GM18909 (cell line): ENCODE measurements around the gene RNF182.
"Not testable (repeated sequence)": the region's sequence is repeated elsewhere in the genome, so short reads cannot be mapped to it uniquely, and the experiment has no call there.

Experiments
- ATAC-seq: cut with Tn5 transposase; IDR thresholded peaks from one replicate; pipeline ENCODE4 v1.9.1; 2021; ENCODE audit warnings: mild to moderate bottlenecking; ENCODE audit not compliant: unreplicated experiment, poor library complexity

Gene RNF182

DNA sequence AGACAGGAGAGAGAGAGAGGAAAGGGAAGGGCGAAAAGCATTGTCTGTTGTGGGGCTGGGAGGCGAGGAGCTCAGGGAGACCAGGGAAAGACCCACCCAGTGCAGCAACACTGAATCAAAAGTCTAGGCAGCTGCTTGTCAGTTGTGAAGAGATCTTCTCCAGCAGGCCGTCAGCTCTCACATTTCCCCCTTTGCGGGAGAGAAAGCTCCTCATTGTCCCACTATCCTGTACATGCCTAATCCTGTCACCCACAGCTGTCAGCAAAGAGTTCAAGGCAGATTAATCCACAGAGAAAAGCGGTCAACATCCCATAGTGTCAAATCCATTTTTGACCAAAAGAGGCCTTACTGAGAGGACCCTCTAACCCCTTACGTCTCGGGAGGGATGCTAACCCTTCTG lies 27.3 kb downstream of the RNF182 start:
- ATAC-seq = no peak

DNA sequence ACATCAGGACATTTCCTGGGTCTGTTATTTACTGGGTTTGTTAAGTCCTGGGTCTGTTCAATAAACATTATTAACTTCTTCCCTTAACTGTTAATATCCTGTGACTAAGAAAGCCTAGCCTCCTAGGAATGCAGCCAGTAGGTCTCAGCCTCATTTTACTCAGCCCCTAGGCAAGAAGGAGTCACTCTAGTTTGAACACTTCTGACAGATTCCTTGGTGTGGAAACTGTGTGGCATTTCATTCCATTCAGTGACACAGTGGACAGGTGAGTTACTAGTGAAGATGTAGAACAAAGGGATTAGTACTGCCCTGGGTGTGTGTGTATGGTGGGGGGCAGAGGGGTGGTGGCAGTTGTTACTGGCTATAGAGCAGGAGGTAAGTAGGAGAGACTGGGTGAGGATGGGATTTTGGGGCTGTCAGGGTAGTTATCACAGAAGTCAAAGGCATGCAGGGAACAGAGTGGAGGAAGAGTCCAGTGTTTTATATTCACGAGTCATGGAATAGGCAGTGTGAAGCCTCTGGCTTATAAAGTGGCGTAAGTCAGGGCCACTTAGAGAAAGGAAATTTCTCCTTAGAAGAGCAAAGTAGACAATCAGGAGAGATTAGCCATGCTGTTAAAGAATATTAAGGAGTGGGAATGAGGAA lies 28.4 kb downstream of the RNF182 start:
- ATAC-seq = no peak

DNA sequence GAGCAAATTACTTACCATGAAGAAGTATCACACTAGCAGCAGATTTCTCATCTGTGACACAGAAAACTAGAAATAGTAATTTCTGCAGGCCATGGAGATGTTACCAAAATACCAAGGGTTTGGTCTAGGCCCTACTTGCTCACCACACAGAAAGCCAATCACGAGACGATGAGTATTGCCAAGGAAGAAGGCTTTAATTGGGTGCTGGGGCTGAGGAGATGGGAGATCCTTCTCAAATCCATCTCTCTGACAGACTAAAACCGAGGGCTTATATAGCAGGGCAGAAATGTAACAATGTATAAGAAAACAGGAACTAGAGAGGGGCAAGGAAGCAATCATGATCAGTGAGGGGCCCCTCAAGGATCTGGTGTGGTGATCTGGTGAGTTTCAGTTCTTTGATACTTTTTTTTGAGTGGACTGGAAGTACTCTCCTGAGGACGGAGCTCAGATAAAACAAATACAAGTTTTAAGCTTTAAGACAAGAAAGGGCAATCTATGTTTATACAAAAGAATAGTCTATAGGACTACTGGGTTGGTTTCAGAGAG lies 40.9 kb downstream of the RNF182 start:
- ATAC-seq = no peak

DNA sequence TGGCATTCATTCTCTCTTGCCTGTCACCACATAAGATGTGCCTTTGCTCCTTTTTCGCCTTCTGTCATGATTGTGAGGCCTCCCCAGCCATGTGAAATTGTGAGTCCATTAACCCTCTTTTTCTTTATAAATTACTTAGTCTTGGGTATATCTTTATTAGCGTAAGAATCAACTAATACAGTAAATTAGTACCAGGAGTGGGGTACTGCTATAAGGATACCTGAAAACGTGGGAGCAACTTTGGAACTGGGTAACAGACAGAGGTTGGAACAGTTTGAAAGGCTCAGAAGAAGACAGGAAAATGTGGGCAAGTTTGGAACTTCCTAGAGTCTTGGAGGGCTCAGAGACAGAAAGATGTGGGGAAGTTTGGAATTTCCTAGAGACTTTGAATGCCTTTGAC lies 46.6 kb downstream of the RNF182 start:
- ATAC-seq = no peak

DNA sequence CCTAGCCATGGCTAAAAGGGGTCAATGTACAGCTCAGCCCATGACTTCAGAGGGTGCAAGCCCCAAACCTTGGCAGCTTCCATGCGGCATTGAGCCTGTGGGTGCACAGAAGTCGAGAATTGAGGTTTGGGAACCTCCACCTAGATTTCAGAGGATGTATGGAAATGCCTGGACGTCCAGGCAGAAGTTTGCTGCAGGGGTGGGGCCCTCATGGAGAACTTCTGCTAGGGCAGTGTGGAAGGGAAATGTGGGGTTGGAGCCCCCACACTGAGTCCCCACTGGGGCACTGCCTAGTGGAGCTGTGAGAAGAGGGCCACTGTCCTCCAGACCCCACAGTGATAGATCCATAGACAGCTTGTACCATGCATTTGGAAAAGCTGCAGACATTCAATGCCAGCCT lies 47.9 kb downstream of the RNF182 start:
- not testable (repeated sequence) for ATAC-seq

DNA sequence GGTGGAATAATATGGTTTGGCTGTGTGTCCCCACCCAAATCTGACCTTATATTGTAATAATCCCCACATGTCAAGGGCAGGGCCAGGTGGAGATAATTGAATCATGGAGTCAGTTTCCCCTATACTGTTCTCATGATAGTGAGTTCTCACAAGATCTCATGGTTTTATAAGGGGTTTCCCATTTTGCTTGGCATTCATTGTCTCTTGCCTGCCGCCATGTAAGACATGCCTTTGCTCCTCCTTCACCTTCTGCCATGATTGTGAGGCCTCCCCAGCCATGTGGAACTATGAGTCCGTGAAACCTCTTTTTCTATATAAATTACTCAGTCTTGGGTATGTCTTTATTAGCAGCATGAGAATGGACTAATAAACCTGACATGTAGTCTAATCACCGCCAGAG lies 48.7 kb downstream of the RNF182 start:
- ATAC-seq = not testable (repeated sequence)

DNA sequence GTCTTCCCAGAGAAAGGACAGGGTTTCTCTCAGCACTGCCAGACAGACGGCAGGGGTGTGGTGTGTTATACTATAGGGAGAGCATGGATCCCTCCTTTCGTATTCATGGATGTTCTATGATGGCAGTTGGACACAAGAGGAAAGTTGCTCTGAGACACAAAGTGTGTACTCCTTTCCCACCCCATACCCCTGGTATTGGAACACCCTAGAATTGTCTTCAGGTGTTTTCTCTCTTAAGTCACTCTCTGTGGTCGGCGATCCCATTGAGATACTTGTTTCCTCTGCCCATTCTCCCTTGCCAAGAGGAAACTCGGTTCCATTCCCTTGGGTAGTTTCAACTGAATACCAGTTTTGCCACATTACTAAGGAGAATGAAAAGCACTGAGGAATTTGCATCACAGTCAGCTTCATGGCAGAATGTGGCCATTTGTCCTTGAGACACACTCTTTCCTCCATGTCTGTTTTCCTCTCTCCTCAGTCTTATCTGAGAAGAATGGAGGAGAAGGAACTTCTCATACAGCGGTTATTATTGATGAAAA lies 53.4 kb downstream of the RNF182 start:
- ATAC-seq = no peak

DNA sequence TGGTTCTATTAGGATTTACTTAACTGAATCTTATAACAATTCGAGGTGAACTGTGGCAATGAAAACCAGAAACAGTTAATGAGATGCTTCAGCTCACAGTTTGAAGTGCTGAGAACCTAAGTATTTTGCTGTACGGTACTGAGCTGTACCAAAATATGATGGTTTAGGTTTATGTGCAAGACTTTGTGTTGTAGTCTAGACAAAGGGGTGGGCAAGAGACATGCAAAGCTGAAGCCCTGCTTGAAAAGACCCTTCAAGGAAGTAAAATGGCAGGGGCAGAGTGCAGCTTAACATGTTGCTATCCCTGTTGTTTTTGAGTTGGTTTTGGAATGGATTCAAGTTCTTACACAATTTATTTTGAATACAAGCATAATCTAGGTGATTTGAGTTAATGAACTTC lies 54.0 kb downstream of the RNF182 start:
- no peak for ATAC-seq

DNA sequence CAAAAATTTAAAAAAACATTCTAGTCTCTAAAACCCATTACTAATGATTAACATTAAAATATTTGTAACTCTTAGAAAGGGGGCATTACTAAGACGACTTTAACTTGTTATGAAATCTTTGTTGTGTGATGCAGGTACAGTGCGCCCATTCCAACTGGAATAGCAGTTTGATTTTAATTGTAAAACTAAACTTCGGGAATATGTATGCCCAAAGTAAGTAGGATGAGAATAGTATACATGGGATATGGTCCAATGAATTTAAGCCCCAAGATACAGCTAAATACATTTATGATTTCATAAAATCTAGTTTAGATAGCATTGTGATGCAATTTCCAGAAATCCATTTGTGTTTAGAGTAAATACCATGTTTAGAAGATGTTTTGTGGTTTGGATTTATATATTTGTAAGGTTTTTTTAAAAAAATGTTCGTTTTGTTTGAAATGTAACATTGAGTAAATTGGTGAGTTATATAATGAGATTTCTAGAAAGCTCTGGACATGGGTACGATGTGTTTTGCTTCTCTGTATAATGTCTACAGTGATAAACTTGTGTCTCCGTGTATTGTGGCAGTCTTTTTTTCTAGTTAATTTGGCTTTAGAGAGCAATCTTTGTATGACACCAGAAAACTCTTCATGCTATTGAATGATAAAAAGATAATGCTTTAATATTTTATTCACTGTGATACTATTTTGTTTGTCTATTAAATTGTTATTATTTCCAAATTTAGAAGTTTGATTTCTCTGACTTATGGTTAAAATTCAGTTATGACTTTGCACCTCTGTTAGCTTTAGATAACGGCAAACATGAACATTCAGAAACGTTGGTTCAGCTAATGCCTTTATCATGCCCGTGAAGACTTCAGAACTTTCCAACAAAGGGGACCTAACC lies 54.8 kb downstream of the RNF182 start:
- no peak for ATAC-seq

DNA sequence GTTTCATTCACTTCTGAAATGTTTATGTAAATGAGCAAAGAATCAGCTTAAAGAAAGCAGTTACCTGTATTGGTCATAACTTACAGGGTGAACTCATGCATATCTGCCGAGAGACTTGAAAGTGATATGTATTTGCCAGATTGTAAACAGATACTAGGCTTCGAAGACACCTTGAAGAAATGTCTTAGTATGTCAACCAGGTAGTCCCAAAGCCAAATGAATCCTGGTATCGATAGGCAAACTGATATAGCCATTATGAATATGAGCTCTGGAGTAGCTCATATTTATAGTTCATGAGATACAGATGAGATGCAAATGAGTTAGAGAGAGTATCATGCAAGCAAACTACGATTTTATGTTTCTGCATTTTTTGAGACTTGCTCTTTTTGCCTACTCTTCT lies 55.8 kb downstream of the RNF182 start:
- ATAC-seq = no peak

DNA sequence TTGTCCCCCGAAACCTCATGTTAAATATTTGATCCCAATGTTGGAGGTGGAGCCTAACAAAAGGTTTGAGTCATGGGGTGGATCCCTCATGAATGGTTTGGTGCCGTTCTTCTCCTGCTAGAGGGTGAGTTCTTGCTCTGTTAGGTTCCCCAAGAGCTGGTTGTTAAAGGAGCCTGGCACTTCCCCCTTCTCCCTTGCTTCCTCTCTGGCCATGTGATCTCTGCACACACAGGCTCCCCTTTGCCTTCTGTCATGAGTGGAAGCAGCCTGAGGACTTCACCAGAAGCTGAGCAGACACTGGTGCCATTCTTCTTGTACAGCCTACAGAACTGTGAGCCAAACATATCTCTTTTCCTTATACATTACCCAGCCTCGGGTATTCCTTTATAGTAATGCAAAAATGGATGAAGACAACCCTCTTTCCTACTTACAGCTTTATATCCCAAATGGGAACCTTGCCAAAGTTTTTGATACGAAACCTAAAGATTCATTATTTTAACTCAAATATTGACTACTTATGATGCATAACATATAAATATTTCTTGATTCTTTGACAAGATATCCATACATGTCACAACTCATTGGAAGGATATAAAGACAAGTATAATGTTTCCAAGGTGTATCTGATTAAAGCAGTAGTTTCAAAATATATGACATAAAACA lies 61.0 kb downstream of the RNF182 start:
- no peak for ATAC-seq

DNA sequence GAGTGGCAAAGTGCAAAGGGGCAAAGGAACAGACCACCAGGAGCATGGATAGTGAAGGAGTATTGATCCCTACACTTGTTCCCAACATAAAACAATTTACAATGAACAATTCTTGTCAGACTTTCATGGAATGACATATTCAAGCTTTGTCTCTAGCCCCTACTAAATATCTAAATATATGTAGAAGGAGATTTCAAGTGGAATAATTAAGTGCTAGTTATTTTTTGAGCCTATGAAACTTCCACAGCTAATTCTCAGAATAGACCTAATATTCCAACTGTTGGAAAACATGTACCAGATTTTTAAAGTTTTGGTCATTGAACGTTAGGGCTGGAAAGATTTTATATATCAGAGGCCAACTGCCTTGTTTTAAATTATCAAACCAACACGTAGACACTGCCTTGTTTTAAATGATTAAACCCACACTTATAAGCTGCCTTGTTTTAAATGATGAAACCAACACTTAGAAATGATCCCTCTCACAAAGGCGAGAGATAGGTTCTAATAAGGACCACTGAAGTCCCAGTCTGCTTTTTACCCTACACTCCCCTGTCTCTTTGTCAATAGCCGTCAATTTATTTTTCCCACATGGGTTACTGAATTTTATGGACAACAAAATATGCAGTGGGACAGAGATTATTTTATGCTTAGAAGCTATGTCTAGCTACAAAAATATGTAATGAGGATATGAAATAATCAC lies 62.1 kb downstream of the RNF182 start:
- ATAC-seq = no peak

DNA sequence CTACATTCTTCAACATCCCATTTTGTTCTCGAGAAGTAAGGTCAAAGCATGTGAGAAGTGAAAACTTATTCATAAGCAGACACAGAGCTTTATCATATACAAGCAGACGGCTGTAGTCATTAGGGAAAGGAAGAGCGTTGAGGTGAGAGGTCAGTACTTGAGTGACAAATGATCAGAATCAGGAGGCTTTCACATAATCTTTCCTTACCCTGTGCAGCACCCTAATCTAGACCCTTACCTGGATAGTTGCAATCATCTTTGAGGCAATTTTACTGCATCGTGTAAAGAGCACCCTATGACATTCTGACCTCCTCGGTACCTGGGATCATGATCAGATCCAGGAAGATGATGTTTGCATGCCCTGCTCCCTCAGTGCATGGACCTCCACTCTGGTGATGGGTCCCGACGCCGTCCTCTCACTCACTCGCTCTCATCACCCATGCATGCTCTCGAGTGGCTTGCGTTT lies 62.7 kb downstream of the RNF182 start:
- ATAC-seq = no peak

DNA sequence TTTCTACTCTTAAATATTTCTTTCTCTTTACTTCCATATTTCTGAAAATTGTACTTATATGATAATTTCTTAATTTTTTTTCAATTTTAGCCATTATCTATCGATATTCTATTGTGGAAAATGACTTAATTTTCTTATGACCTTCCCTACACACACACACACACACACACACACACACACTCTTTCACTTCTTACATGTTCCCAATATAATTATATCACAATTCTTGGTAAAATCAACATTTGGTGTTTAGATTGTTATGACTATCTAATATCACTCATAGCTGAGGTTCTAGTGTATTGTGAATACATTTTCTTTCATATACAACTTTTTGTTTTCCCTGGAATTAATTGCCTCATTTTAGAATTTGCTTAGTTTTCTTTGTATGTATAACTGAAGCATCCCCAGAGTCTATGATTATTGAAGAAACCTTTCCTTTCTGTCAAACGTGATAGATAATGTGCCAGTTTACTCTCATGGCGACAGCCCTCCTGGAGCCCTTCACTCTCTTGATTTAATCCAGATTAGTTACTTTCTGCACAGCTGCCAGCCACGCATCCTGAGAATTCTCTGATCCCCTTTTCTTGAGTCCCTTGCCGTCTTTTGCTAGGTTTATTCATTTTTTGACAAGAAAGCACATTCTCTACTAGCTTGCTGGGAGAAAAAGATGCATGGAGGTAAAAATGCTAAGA lies 63.4 kb downstream of the RNF182 start:
- no peak for ATAC-seq

DNA sequence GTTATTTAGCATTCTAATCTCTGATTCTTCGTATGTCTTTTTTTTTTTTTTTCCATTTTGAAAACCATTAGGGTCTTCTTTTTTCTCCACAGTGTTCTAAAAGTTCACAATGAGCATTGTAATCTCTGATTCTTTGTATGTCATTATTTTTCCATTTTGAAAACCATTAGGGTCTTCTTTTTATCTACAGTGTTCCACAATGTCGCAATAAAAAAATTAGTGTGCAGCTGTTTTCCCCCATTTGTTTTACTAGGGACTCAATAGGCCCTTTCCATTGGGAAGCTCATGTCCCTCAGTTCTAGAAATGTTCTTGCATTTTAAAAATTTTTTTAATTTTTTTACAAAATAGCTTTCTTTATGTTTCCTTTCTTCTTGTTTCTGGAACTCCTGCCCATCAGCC lies 64.2 kb downstream of the RNF182 start:
- ATAC-seq = no peak

DNA sequence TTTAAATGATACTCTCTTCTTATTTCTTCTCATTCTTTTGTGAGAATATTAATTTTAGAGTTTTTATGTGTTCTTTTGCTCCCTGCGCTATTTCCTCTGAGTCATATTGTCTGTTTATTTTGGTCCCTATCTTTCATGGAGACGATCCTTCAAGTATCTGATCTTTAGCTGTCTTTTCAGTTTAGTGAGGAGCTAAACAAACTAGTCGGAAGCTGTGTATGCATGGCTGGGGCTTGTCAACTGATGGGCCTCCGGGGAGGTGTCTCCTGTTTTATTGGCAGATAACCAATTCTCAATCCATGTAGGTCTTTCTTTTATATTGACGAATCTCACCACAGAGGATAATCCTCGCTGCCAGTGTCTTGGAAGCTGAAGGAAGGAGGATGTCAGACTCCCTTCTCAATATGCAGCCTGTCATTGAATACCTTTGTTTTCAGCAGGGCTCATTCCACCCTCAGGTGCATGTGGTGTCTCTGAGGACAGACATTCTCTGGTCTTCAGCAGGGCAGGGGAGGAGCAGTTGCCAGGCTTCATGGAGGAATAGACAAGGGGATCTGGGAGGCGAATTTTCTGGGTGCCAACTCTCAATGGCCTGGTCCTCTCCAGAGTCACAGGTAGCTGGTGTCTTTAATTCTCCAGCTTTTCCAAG lies 64.9 kb downstream of the RNF182 start:
- no peak for ATAC-seq

DNA sequence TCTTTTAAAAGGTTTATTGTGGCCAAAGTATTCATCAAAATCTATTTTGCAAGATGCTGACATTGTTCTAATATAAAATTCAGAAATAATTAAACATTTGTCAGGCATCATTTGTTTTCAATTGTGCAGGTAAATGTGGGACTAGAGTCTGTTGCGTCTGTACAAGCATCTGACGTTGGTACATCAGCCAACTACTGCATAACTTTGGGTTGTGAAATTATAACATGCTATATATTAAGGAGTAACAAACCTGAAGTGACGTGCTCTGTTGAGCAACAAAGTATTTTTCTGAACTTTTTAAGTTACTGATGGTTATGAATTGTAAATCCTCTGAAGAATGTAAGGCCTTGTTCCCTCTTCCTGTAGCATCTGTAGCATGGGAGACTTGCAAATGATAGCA lies 66.0 kb downstream of the RNF182 start:
- no peak for ATAC-seq

DNA sequence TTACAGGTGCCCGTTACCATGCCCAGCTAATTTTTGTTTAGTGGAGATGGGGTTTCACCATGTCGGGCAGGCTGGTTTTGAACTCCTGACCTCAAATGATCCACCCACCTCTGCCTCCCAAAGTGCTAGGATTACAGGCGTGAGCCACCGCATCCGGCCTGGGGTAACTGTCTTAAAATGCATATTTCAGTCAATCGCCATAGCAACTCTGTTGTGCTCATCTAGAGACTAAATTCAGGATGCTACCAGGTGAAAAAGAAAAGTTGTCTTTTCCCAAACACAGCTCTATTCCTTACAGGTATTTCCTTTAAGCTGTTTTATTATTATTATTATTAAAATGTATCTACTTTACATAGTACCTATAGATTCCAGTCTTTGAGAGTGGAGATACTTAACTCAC lies 66.6 kb downstream of the RNF182 start:
- no peak for ATAC-seq

DNA sequence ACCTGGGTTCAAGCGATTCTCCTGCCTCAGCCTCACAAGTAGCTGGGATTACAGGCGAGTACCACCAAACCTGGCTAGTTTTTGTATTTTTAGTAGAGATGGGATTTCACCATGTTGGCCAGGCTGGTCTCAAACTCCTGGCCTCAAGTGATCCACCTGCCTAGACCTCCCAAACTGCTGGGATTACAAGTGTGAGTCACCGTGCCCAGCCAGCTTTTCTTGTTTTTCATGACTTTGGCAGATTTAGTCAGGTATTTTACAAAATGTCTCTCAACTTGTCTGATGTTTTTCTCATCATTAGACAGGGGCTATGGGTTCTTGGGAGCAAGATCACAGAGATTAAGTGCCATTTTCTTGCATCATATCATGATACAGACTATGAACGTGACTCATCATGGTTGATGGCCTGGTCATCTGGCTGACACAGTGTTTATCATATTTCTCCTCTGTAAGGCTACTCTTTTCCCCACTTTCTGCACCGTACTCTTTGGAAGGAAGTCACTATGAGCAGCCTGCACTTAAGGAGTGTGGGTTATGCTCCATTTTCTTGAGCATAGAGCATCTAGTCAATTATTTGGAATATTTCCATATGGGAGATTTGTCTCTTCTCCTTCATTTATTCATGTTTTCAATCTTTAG lies 67.8 kb downstream of the RNF182 start:
- ATAC-seq = no peak
